ENCODE results near the gene OR4E2.
"Not testable (repeated sequence)": the region's sequence is repeated elsewhere in the genome, so short reads cannot be mapped to it uniquely, and the experiment has no call there.

Gene OR4E2, protein sequence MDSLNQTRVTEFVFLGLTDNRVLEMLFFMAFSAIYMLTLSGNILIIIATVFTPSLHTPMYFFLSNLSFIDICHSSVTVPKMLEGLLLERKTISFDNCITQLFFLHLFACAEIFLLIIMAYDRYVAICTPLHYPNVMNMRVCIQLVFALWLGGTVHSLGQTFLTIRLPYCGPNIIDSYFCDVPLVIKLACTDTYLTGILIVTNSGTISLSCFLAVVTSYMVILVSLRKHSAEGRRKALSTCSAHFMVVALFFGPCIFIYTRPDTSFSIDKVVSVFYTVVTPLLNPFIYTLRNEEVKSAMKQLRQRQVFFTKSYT
- 0 reads per million in 3 experiments for total RNA-seq

DNA sequence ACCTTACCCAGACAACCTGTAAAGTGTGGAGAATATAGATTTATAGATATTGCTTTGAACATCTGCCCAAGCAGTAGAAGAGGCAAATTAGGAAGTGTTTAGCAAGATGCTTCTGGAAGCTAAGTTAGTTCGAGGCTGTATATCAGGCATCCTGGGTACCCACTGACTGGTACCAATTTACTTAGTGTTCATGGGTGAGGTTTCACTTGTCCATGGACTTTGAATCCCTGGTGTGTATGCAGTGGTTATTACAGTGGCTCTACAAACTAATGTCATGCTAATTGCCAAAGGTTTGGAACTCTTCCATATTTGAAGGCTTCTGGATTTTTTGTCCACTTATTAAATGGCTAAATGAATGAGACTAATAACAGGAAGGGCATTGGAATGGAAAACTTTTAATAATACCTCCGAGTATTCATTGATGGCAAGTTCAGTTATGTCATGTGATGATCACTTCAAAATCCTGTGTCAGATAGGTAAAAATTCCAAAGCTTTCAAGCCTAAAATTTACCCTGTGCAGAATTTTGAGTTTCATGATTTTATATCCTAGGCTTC, at the start of gene OR4E2:
Gene OR4E2 (plus strand): TSS at position 505 of the 555 bp plus-strand sequence. CDS start 11,248 bp downstream, outside the sequence.
- DNase-seq, result no peak

DNA sequence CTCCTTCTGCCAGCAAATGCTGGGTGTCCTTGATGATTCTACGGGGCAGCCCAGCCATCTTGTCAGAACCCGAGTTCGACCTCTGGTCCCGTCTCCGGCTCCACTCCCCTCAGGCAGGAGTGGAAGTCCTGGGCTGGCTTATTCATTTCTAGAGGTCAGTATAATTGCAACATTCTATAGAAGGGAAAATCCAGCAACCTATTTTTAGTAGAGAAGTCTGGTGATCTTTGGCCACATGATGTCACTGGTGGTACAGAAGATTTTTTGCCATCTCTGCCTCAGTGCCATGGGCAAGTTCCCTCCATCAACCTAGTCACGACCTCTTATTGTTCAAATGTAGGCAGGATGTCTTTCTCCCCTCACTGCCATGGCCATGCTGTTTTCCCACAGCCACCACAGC, 41.3 kb upstream of the OR4E2 start:
- no peak for DNase-seq

DNA sequence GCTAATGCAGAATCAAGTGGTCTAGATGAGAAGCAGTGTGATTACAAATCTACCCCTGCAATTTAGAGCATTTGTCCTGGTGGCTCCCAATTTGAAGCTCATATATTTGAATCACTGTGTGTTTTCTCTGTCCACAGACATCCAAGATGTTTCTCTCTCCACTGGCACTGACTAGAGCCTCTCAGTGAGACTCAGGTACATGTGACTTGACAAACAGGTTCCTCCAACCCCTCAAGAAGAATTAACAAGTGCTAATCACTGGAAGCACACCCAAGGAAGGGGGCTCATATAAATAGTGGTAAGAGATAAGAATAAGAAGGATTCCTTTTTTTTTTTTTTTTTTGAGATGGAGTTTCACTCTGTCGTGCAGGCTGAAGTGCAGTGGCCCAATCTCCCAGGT, 39.4 kb upstream of the OR4E2 start:
- no peak for DNase-seq

DNA sequence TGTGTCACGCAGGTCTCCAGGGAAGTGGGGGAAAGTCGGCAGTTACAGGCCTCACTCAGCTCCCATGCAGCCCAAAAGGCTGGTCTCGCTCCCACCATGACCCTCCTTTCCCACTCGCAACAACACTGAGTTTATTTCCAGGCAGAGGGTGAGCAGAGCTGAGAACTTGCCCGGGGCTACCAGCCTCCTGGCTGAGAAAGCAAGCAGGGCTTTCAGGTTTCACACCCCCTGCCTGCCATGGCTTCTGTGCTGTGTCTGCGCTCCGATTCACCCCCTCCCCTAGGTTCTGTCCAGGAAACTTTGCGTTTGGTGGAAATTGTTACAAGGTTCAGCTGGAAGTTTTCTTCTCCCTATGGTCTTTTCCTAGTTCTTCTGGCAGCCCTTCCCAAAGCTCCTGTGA, 36.0 kb upstream of the OR4E2 start:
- DNase-seq, result no peak

DNA sequence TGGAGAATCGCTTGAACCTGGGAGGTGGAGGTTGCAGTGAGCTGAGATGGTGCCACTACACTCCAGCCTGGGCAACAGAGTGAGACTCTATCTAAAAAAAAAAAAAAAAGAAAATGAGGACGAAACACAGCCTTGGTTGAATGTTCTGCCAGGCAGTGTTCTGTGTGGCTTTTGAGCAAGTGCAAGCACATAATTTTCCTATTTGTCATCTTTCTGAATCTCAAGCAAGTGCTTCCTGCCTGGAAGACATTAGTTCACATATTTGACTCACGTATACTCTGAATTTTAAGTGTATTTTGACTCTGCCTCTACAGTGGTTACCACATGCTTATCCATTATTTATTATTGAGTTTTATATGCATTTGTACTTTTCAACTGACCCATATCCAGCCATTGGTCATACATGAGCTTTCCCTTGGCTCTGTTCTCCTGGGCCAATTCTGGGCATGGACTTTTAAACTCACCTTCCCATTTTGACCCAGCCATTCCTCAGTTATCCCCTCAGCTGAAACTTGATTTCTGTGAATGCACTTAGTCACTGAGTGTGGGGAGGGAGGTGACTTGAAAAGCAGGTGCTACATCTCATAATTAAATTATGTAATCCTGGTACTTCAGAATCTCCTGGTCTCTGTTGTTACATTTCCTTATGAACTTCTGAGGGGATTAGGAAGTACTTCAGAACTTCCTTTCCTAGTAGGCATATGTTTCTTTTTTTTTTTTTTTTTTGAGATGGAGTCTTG, 27.0 kb upstream of the OR4E2 start:
- DNase-seq, result no peak

DNA sequence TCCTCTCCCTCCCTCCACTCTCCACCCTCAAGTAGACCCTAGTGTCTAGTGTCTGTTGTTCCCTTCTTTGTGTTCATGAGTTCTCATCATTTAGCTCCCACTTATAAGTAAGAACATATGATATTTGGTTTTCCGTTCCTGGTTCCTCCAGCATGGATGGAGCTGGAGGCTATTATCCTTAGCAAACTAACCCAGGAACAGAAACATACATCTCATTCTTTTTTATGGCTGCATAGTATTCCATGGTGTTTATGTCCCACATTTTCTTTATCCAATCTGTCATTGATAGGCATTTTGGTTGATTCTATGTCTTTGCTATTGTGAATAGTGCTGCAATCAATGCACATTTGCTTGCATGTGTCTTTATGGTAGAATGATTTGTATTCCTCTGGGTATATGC, 23.1 kb upstream of the OR4E2 start:
- DNase-seq, result not testable (repeated sequence)

DNA sequence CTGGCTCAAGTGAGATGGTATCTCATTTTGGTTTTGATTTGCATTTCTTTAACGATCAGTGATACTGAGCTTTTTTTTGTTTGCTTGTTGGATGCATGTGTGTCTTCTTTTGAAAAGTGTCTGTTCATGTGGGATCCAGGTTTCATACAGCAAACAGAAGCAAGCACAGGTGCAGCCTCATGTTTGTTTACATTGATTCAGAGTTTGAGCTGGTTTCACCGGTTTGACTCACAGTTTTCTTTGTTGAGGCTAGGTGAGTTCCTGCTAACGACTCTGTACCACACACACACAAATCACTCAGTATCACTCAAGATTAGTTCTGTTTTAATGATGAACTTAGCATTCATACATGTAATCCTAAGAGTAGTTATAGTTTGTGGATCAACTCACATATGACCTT, 22.6 kb upstream of the OR4E2 start:
- no peak for DNase-seq

DNA sequence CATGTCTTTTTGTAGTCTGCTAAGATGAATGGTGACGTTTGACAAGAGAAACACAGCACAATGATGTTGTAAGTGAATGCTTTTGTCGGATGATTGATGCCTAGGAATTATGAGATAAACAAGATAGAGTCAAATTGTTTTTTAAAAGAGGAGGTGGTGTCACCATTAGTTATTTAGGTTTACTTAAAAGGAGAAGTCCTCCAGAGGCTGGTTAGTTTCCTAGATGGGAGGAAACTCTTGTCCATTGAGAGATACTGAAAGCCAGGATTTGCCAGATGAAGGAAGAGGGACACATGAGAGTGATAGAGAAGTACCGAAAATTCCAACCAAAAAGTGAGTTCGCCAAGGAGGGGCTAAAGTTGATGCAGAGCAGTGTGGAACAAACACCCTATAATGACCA, 18.8 kb upstream of the OR4E2 start, which contains the start of gene OR10G2:
Gene OR10G2 (minus strand): TSS at position 101 of the 400 bp plus-strand sequence. CDS start 98 bp downstream, at position 3.
- no peak for DNase-seq

DNA sequence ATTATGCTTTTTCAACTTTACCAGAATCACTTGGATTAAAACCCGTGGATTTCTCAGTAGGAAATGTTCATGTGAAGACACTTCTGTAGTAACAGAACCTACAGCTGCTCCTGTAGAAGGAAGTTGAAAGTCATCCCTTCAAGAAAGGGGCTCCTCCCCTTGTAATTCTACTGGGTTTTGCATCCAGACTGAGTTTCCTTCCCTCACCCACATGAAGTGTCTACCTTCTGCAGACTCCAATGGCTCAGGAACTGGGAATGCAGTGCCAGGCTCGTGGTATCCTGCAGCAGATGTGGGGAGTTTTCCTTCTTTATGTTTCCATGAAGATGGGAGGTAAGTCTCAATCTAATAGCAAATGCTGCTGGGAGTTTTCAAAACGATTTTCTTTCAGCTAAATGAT, 11.0 kb upstream of the OR4E2 start:
- no peak for DNase-seq

DNA sequence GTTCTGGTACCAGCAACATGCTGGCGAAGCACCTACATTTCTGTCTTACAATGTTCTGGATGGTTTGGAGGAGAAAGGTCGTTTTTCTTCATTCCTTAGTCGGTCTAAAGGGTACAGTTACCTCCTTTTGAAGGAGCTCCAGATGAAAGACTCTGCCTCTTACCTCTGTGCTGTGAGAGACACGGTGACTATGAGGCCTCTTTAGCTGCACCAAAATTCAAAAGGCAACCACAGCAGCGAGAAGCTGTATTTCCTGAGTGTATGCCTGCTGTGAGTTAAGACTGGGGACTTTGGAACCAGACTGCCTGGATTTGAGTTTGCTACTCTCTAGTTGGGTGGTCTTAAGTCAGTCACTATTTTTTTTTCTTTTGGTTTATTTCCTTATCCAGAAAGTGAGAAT, 10.2 kb upstream of the OR4E2 start:
- no peak for DNase-seq

DNA sequence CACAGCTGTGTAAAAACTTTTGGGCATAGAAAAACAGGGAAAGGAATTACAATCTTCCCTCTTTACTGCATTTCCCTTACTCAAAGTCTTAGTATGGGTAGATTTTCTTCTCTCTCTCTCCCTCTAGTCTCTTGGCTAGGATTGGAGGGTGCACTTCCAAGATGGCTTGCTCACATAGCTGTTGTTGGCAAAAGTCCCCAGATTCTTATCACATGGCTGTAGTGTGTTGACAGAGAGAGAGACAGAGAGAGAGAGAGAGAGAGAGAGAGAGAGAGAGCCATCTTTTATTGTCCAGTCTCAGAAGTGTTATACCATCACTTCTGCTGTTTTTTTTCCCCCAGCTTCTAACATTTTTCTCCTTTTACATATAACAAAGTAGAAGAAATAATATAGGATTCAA, 6.3 kb upstream of the OR4E2 start:
- DNase-seq, result no peak

DNA sequence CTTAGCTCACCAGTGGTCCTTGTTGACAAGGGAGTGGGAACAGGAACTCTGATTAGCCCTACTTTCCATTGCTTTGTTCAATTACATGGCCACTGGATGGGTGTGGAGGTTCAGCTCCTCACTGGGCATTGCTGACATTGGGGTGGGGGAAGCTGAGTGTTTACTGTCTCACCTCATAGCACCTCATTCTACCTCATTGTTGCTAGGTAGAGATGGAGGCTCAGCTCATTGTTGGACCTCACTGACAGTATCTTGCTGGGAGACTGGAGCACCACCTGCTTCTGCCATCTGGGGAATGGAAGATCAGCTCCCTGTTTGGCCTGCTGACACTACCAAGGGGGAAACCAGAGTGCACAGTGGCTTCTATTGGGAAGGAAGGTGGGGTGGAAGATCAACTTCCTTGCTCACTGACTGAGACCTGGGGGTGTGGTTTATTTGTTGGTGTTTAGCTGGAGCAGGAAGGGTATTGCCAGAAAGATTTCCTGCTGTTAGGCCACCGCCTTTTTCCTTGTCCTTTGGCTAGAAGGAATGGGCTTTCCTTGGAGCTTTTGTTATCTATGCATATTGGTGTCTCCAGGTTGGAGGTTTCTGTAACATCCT, 1.3 kb upstream of the OR4E2 start:
- no peak for DNase-seq

DNA sequence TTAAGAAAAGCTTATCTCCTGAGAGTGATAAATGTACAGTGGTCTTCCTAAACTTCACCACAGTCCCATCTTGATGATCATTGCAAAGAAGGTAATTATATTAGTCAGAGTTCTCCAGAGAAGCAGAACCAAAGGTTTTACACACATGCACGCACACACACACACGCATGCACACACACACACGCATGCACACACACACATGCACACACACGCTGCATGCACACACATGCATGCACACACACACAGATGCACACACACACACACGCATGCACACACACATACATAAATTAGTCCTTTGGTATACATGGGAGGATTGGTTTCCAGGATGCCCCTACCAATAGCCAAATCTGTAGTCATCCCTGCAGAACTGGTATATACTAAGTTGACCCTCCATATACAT, 580 bp downstream of the OR4E2 start:
- DNase-seq, result no peak

DNA sequence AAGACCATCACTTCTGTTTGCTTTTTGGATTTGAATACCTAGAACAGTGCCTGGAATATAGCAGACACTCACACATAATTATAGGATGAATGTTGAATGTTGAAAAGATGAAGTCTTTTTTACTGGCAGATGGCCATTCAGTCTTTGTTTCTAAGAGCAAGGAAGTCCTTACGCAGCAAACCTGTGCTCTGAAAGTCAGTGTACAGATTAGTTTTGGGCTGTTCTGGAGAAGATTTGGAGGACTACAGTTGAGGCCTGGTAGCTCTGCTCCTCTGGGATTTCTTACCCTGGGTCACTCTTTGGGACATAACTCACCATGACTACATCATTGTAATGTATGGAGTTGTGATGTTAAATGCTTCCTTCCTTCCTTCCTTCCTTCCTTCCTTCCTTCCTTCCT, 3.3 kb downstream of the OR4E2 start:
- no peak for DNase-seq

DNA sequence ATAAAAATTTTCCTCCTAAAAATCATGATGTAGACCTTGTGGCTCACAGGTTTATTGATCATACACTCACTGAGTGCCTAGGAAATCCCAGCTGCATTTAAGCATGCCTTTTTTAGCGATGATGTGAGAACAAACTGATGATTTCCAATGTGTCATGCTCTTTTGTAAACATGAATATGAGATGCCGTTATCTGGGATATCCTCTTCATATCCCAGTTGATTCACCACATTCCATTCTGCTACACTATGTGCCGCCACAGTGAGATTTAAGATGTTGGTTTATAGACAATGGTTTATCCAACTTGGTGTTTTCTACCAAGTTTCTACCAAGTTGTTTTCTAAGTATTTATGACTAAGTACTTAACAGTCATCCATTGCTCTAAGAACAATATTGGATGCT, 14.7 kb downstream of the OR4E2 start:
- DNase-seq, result no peak

DNA sequence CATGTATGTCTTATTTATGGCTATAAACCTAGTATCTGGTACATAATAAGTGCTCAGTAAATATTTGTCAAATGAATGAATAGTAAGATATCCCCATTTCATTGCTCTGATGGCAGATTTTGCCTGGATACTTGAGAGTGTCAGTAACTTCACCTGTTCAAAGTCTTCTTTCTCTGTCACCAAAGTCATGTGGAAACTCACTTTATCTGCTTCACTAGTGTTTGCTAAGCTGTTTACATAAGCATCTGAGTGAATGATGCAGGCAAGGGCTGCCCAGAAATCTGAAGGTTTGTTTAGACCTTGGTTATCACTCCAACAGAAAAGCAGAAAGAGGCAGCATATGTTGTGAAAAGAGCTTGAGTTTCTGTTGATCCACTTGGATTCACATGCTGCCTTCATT, 15.6 kb downstream of the OR4E2 start:
- no peak for DNase-seq

DNA sequence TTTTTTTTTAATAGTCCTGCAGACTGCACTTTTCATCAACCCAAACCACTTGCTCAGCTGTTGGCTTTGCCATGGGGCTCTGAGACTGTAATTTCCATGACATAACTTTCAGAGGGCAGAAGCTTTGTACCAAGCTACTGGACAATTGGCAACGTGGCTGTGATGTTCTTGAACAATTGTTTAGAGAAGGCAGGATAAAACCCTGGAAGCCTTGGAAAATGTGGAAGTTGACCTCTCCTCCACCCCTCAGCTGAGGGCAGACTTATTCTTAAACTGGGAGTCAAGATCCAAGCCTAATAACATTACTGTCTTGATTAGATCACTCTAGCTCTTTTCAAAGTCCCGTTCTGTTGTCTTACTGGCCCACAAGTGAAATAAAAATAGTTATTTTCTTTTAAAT, 17.7 kb downstream of the OR4E2 start:
- DNase-seq, result no peak

DNA sequence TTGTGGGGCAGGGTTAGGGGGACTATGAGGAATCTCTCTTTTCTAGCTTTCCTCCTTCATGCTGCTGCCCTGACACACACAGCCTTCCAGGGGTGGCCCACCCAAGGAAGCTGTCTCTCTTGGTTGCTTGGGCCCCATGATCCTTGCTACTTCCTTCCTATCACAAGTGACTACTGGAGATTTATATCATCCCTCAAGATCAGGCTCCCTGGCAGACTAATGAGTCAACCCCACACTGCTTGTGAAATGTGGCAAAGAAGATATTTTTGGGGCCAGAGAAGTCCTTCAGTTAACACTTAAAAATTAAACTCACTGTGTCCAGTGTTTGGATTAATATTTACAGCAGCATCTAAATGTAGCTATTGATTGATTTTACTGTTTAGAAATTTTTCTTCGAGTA, 18.5 kb downstream of the OR4E2 start:
- DNase-seq, result no peak

DNA sequence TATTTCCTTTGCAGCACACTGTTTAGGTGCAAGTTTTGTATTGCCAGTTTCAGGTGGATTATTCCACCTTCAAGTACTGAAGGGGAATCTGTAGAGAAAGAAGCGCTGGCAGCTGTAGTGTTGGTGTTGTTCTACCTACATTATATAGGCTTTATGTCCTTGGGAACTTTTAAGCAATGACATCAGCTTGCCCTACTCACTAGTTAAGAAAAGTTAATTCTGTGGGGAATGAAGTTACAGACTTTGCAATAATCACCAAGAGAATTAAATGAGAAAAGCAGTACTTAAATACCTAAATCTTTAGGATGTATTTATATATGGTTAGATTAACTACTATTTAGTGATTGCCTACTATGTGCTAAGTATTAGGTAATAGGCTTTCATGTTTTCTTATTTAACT, 20.1 kb downstream of the OR4E2 start, which contains the start of gene OR4E1:
Gene OR4E1 (minus strand): TSS at position 101 of the 400 bp plus-strand sequence. CDS start 2,883 bp downstream, outside the sequence.
- DNase-seq, result no peak

DNA sequence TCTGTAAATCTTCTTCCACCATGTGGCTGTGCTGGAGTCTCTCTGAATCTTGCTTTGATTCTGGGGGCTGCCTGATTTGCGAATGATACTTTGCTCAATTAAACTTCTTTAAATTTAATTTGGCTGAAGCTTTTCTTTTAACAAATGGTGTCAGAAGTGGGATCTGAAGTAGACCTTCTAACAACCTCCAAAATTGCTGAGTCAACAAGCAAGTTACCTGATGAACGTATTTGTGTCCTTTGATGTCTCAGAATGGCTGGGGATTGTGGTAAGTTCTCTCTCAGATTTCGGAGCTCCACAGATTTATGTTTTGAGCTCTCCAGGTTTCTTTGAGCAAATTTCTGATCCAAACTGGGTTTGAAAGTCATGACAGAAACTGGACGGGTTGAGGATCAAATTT, 21.9 kb downstream of the OR4E2 start:
- DNase-seq, result no peak

DNA sequence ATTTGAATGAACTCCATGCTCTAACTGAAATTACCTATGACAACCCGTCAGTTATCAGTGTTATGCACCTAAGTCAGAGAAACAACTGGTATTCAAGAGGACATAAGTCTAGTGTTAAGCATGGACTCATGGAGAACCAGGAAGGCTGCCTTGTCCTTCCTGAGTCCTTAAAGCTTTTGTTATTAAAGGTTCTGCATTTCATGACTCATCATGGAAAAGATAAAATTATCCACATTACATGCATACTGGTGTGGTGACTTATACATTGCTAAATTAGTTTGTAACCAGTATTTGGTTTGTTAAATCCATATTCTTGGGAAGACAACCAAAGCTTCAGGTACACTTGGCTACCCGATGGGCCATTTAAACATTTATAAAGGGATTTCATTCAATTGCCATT, 26.4 kb downstream of the OR4E2 start:
- no peak for DNase-seq

DNA sequence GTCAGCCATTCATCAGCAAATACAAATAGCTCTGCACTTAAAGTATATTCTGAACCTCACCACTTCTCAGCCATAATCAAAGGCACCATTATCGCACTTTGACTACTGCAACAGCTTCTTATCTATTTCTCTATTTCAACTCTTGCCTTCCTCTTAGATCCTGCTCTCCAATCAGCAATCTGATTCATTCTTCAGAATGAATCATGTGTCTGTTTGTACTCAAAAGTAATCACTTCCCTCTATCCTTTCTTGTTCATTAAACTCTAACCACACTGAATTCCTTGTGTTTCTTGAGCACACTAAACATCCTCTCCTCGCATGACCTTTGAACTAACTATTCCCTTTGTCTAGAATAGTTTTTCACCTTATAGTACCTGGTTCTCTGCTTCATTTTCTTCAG, 32.8 kb downstream of the OR4E2 start:
- DNase-seq, result no peak

DNA sequence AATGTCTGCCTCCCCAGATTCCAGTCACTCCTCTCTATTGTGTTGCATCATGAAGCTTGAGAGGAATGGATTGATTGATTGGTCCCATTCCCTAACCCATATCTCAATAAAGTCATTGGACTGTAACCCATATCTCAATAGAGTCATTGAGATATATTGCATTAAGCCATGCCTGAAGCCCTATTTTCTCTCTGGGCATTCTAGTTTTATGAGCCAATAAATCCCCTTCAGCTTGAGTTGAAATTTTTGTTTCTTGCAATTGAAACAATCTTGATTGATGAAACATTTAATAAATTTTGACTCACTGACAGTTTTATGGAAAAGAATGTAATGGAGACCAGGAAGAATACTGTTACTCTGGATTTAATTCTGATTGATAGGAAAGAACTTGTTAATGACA, 40.8 kb downstream of the OR4E2 start:
- no peak for DNase-seq

DNA sequence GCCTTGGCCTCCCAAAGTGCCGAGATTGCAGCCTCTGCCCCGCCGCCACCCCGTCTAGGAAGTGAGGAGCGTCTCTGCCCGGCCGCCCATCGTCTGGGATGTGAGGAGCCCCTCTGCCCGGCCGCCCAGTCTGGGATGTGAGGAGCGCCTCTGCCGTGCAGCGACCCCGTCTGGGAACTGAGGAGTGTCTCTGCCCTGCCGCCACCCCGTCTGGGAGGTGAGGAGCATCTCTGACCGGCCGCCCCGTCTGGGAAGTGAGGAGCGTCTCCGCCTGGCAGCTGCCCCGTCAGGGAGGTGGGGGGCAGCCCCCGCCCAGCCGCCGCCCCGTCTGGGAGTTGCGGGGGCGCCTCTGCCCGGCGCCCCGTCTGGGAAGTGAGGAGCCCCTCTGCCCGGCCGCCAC, 44.0 kb downstream of the OR4E2 start:
- DNase-seq, result not testable (repeated sequence)
